ENCODE measurements around the gene TBL3.

Gene TBL3

DNA sequence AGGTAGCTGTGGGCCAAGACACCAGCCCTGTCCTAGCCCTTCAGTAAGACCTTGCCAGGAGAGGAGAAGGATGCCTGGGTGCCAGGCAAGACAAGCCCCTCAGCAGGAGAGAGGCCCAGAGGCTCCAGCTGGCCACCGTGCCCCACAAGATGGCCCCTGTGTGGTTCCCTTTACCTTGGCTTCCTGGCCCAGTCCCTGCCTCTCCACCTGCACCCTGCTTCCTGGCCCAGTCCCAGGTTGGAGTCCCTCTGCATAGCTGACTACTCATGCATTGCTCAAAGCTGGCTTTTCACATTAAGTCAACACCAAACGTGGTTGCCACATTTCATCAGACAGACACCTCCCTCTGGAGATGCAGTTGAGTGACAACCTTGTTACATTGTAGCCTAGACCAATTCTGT lies 21.9 kb downstream of the TBL3 start:
- TF ChIP-seq, protein P1, sequence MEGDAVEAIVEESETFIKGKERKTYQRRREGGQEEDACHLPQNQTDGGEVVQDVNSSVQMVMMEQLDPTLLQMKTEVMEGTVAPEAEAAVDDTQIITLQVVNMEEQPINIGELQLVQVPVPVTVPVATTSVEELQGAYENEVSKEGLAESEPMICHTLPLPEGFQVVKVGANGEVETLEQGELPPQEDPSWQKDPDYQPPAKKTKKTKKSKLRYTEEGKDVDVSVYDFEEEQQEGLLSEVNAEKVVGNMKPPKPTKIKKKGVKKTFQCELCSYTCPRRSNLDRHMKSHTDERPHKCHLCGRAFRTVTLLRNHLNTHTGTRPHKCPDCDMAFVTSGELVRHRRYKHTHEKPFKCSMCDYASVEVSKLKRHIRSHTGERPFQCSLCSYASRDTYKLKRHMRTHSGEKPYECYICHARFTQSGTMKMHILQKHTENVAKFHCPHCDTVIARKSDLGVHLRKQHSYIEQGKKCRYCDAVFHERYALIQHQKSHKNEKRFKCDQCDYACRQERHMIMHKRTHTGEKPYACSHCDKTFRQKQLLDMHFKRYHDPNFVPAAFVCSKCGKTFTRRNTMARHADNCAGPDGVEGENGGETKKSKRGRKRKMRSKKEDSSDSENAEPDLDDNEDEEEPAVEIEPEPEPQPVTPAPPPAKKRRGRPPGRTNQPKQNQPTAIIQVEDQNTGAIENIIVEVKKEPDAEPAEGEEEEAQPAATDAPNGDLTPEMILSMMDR (IDR thresholded peaks at IDR 0.05; ENCODE audit: low read depth, low read length), result no peak
- TF ChIP-seq, protein P2, sequence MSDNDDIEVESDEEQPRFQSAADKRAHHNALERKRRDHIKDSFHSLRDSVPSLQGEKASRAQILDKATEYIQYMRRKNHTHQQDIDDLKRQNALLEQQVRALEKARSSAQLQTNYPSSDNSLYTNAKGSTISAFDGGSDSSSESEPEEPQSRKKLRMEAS (IDR thresholded peaks at IDR 0.05; ENCODE audit: low read depth, low read length), result no peak
- TF ChIP-seq MYC (IDR thresholded peaks at IDR 0.05; ENCODE audit: low read depth, low read length), result no peak
- no peak for TF ChIP-seq POLR2A (IDR thresholded peaks at IDR 0.05; ENCODE audit: extremely low read depth, insufficient read length)
- no peak for DNase-seq (ENCODE audit: low read depth)
- H3K4me3 ChIP-seq (ENCODE audit: low read depth, low read length), result no peak overlapping the region

DNA sequence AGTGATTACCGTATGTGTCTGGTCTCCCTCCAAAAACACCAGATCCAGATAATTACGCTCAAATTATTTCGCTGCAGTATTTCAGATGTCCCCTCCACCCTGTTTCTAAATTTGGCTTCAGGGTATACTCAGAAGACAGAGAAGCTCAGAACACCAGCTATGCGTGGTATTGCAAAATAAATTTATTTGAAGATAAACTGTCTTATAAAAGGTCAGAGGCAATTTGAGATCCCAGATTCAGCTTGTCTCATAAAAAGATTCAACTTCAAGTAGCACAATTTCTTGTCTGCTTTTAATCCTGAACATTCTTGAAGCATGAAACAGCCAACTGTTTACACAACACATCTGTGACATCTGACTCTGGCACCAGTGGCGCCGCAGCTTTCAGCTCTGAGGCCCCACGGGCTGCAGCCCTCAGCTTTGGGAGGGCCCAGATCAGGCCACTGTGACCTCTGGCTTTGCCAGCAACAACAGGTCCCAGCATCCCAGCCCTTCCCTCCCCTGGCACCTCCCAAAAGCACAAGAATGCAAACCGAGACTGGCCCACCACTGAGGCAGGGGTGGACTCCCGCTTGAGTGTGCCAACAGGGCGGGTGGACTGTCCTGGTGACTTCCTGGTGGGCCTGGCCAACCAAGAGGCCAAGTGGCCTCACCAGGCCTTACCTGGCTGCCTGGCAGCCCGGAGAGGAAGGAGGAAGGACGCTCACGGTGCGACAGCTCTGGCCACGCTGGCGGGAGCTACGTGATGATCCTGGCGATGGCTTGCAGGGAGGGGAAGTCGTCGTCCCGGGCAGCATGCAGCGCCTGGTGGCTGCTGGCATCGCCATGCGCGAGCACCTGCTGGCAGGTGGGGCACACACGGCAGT lies 25.9 kb downstream of the TBL3 start:
- no peak overlapping the region for H3K4me3 ChIP-seq (ENCODE audit: low read depth, low read length)
- no peak for DNase-seq (ENCODE audit: low read depth)
- TF ChIP-seq MYC (IDR thresholded peaks at IDR 0.05; ENCODE audit: low read depth, low read length) (no peak), POLR2A (IDR thresholded peaks at IDR 0.05; ENCODE audit: extremely low read depth, insufficient read length) (no peak)
- TF ChIP-seq, protein P2 (IDR thresholded peaks at IDR 0.05; ENCODE audit: low read depth, low read length), result no peak
- TF ChIP-seq, protein P1 (IDR thresholded peaks at IDR 0.05; ENCODE audit: low read depth, low read length), result no peak

DNA sequence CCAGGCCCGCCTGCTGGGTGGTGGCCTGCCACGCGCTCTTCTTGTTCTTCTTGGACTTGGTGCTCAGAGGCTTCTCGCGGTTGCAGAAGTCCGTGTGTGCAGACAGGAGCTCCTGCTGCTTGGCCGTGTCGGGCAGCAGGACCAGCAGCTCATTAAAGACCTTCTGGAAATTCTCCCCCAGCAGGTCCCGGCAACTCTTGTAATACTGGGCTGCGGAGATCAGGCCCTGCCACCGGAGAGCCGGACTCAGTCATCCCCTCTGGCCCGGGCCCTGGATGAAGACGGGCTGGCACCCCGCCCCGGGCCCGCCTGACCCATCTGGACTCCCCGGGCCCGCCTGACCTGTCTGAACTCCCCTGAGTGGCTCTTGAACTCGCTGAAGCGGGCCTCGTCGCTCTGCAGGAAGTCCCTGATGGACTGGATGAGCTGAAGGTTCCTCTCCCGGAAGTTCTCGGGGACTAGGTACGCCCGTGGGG lies 26.5 kb downstream of the TBL3 start:
- TF ChIP-seq POLR2A (IDR thresholded peaks at IDR 0.05; ENCODE audit: extremely low read depth, insufficient read length) (no peak), MYC (IDR thresholded peaks at IDR 0.05; ENCODE audit: low read depth, low read length) (no peak)
- TF ChIP-seq, protein P1 (IDR thresholded peaks at IDR 0.05; ENCODE audit: low read depth, low read length), result no peak
- TF ChIP-seq, protein P2 (IDR thresholded peaks at IDR 0.05; ENCODE audit: low read depth, low read length), result no peak
- no peak for DNase-seq (ENCODE audit: low read depth)
- H3K4me3 ChIP-seq (ENCODE audit: low read depth, low read length), result no peak overlapping the region

DNA sequence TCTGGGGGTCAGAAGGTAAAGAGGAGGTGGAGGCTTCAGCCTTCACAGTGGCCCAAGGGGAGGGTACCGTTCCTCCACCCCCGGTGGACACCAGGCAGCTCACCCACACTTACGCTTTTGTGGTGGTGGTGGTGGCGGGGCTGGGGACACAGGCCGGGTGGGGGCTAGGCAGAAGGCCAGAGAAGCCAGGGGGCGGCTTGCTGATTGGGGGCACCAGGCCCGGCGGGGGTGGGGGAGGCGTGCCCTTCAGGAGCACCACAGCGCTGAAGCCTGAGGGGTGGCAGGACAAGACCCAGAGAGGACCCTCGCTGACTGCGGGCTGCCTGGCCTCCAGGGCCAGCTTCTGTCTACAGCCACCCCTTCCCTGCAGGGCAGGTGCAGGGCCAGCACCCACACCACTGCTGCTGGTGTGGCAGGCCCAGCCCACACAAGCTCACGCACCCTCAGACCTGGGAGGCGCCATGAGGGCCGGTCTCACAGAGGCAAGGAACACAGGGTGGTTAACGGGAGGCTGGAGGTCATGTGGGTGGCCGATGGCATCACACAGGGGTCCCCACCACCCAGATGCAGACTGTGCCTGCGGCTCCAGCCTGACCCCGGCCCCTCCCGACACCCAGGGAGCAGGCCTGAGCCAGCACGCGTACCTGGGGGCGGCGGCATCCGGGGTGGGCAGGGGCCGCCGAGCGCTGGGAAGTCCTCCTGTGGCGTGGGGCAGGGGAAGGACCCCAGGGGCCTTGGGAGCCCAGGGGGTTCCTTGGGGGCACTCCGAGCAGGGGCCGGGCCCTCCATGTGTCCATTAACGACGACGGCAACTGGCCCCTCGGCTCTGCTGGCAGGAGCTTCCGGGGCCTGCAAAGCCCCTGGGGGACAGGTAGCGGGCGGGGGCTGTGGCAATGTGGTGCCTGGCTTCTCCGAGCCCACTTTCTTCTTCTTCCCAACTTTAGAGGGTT lies 27.3 kb downstream of the TBL3 start:
- DNase-seq (ENCODE audit: low read depth), result no peak
- no peak overlapping the region for H3K4me3 ChIP-seq (ENCODE audit: low read depth, low read length)
- TF ChIP-seq, protein P1 (IDR thresholded peaks at IDR 0.05; ENCODE audit: low read depth, low read length), result no peak
- TF ChIP-seq, protein P2 (IDR thresholded peaks at IDR 0.05; ENCODE audit: low read depth, low read length), result no peak
- TF ChIP-seq MYC (IDR thresholded peaks at IDR 0.05; ENCODE audit: low read depth, low read length) (no peak), POLR2A (IDR thresholded peaks at IDR 0.05; ENCODE audit: extremely low read depth, insufficient read length) (no peak)

DNA sequence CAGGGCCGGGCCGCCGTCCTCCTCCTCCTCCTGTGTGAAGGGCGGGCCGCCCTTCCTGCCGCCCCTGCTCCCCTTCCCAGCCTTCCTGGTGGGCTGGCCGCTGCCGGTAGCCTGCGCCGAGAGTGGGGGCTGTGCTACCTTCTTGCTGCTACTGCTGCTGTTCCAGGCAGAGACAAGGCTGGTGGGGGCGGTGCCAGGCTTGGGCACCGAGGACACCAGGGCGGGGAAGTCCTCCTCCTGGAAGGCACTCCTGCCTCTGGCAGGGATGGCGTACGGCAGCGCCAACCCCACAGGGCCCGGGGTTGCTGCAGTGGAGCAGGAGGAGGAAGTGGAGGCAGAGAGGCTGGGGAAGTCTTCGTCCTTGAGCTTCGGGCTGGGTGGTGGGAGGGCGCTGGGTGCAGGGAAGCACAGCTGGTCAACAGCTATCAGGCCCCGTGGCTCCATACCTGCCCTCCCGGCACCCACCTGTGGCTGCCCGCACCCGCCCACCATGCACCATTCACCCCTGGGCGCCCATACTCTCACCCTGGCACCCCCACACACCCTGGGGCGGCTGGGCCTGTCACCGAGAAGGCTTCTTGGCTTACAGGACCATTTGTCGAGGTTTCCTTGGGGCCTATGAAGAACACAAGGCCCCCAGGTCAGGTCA lies 28.1 kb downstream of the TBL3 start:
- no peak for DNase-seq (ENCODE audit: low read depth)
- H3K4me3 ChIP-seq (ENCODE audit: low read depth, low read length), result no peak overlapping the region
- TF ChIP-seq, protein P1 (IDR thresholded peaks at IDR 0.05; ENCODE audit: low read depth, low read length), result no peak
- TF ChIP-seq, protein P2 (IDR thresholded peaks at IDR 0.05; ENCODE audit: low read depth, low read length), result no peak
- TF ChIP-seq MYC (IDR thresholded peaks at IDR 0.05; ENCODE audit: low read depth, low read length), result no peak
- no peak for TF ChIP-seq POLR2A (IDR thresholded peaks at IDR 0.05; ENCODE audit: extremely low read depth, insufficient read length)

Measured in NB4 (cell line).